Activated CD8-positive, alpha-beta memory T cell treated with anti-CD3 and anti-CD28 coated beads for 36 hours (primary cell): ENCODE measurements around the gene KRTAP10-3. TPM values are rescaled to one million over a fixed set of nuclear protein-coding genes. Genes with fewer than 3 reads are reported as not detected.

Experiments
- CTCF ChIA-PET: fragments of 350-600 bp; sonication (Branson Sonifier 250); formaldehyde crosslinking; loops from one replicate; lab custom pipeline; 2021; ENCODE audit warnings: antibody characterized with exemption; lab: Charles Lee
- POLR2A ChIA-PET: fragments of 350-600 bp; sonication (Branson Sonifier 250); formaldehyde crosslinking; loops from one replicate; lab custom pipeline; 2021; ENCODE audit warnings: antibody characterized with exemption; lab: Charles Lee
- total RNA-seq, 2 experiments: library from RNA; stranded (reverse); gene quantifications; one replicate each; pipeline ENCODE4 v1.2.3, GENCODE V29; 2021

Gene KRTAP10-3
- total RNA-seq, 2 experiments from 2014 or later = not detected

- ChIA-PET CTCF (interaction anchor here (0.6 to 2.0 kb wide), 16 partner anchors 7 to 416 kb away, joined by 3 to 15 read pairs (median 4); partner anchors contain the start of gene UBE2G2), POLR2A (no interaction called here)
Observed at GRCh38 chr21:44511219-44511937, 47.2 kb downstream of the KRTAP10-3 start.

GRCh38 chr21:44510508-44511218 lies 47.9 kb downstream of the KRTAP10-3 start:
- ChIA-PET POLR2A (no interaction called here), CTCF (interaction anchor here (0.6 to 2.0 kb wide), 19 partner anchors 8 to 416 kb away, joined by 3 to 15 read pairs (median 4); partner anchors contain the start of gene UBE2G2)

- POLR2A ChIA-PET = no interaction called here
- CTCF ChIA-PET = interaction anchor here (0.6 to 2.0 kb wide), 19 partner anchors 8 to 363 kb away, joined by 3 to 15 read pairs (median 4); partner anchors contain the start of genes PTTG1IP and UBE2G2
Observed at GRCh38 chr21:44510109-44510507, 48.5 kb downstream of the KRTAP10-3 start.

GRCh38 chr21:44509539-44509938 lies 49.1 kb downstream of the KRTAP10-3 start:
- ChIA-PET POLR2A (no interaction called here), CTCF (interaction anchor here (0.6 to 2.0 kb wide), 8 partner anchors 9 to 364 kb away, joined by 3 to 15 read pairs (median 4); partner anchors contain the start of gene PTTG1IP)

- ChIA-PET CTCF (interaction anchor here (1.0 to 1.2 kb wide), 2 partner anchors 284 to 364 kb away, joined by 3 read pairs; partner anchors contain the start of gene PTTG1IP), POLR2A (no interaction called here)
Observed at GRCh38 chr21:44508711-44509445, 49.7 kb downstream of the KRTAP10-3 start.

- ChIA-PET POLR2A (no interaction called here), CTCF (interaction anchor here (1.0 kb wide), 1 partner anchor 285 kb away, joined by 3 read pairs; no protein-coding TSS in a partner anchor)
Observed at GRCh38 chr21:44508426-44508710, 50.2 kb downstream of the KRTAP10-3 start.

Other genes with a start within 250 kb of the KRTAP10-3 start
- gene CFAP410, start 219.4 kb downstream of the KRTAP10-3 start, total RNA-seq = 10 to 100 TPM; 15.4 to 16.1 TPM
- 1 to 10 TPM; 6.5 to 6.8 TPM for gene TRPM2, start 205.2 kb downstream of the KRTAP10-3 start, total RNA-seq
- 1 to 10 TPM; 1.0 TPM for gene LRRC3, start 103.3 kb downstream of the KRTAP10-3 start, total RNA-seq
- not detected for gene KRTAP10-1, start 18.6 kb downstream of the KRTAP10-3 start, total RNA-seq
- not detected for gene KRTAP10-2, start 7.3 kb downstream of the KRTAP10-3 start, total RNA-seq
- not detected for gene KRTAP10-4, start 14.9 kb upstream of the KRTAP10-3 start, total RNA-seq
- gene KRTAP10-5, start 21.8 kb upstream of the KRTAP10-3 start, total RNA-seq = not detected
- not detected for gene KRTAP10-6, start 33.7 kb upstream of the KRTAP10-3 start, total RNA-seq
- gene KRTAP10-7, start 41.8 kb upstream of the KRTAP10-3 start, total RNA-seq = not detected
- gene KRTAP10-8, start 53.3 kb upstream of the KRTAP10-3 start, total RNA-seq = not detected
- gene KRTAP10-9, start 68.3 kb upstream of the KRTAP10-3 start, total RNA-seq = not detected
- not detected for gene KRTAP10-10, start 78.6 kb upstream of the KRTAP10-3 start, total RNA-seq
- gene KRTAP10-11, start 87.6 kb upstream of the KRTAP10-3 start, total RNA-seq = not detected
- not detected for gene KRTAP12-4, start 95.9 kb upstream of the KRTAP10-3 start, total RNA-seq
- gene KRTAP12-3, start 99.1 kb upstream of the KRTAP10-3 start, total RNA-seq = not detected
- gene KRTAP12-2, start 108.1 kb upstream of the KRTAP10-3 start, total RNA-seq = not detected
- not detected for gene KRTAP12-1, start 123.4 kb upstream of the KRTAP10-3 start, total RNA-seq
- not detected for gene KRTAP10-12, start 138.4 kb upstream of the KRTAP10-3 start, total RNA-seq
- gene TSPEAR, start 152.8 kb upstream of the KRTAP10-3 start, total RNA-seq = not detected
- gene UBE2G2, start 243.0 kb upstream of the KRTAP10-3 start, total RNA-seq = 100 to 1,000 TPM; 119 to 121 TPM